Activated CD8-positive, alpha-beta memory T cell treated with anti-CD3 and anti-CD28 coated beads, Interleukin-2, amount 50 U/mL, for 4 hours (primary cell): ENCODE results near the gene PTPRG.

Source experiments
- DNase-seq: peaks from one replicate; pipeline ENCODE4 v3.0.0-alpha.2; 2020

Gene PTPRG

GRCh38 chr3:61841111-61841845 is 279.9 kb downstream of the PTPRG start:
- DNase-seq, result no peak

GRCh38 chr3:61841988-61842387 is 280.6 kb downstream of the PTPRG start:
- no peak for DNase-seq

GRCh38 chr3:61844346-61844745 is 283.0 kb downstream of the PTPRG start:
- DNase-seq, result no peak

- DNase-seq, result no peak
These were observed 285.1 kb downstream of the PTPRG start for GRCh38 chr3:61846488-61846887.

GRCh38 chr3:61847784-61848462 is 286.6 kb downstream of the PTPRG start:
- no peak for DNase-seq

- no peak for DNase-seq
These were observed 287.5 kb downstream of the PTPRG start for GRCh38 chr3:61848885-61849284.

- no peak for DNase-seq
These were observed 292.5 kb downstream of the PTPRG start for GRCh38 chr3:61853912-61854311.

GRCh38 chr3:61855211-61855610 is 293.8 kb downstream of the PTPRG start:
- no peak for DNase-seq

GRCh38 chr3:61857297-61857696 is 295.9 kb downstream of the PTPRG start:
- no peak for DNase-seq

GRCh38 chr3:61858054-61858453 is 296.7 kb downstream of the PTPRG start:
- DNase-seq, result no peak

GRCh38 chr3:61861410-61861809 is 300.0 kb downstream of the PTPRG start:
- DNase-seq, result no peak

GRCh38 chr3:61862614-61863289 is 301.4 kb downstream of the PTPRG start:
- DNase-seq, result no peak

- no peak for DNase-seq
These were observed 302.2 kb downstream of the PTPRG start for GRCh38 chr3:61863579-61863978.

- no peak for DNase-seq
These were observed 303.5 kb downstream of the PTPRG start for GRCh38 chr3:61864886-61865285.

GRCh38 chr3:61865466-61866152 is 304.2 kb downstream of the PTPRG start:
- no peak for DNase-seq

GRCh38 chr3:61866153-61866542 is 304.8 kb downstream of the PTPRG start:
- DNase-seq, result no peak

- no peak for DNase-seq
These were observed 305.6 kb downstream of the PTPRG start for GRCh38 chr3:61866961-61867461.

GRCh38 chr3:61868499-61868898 is 307.1 kb downstream of the PTPRG start:
- DNase-seq, result no peak

- no peak for DNase-seq
These were observed 308.0 kb downstream of the PTPRG start for GRCh38 chr3:61869371-61869770.

- DNase-seq, result no peak
These were observed 310.3 kb downstream of the PTPRG start for GRCh38 chr3:61871644-61872043.

GRCh38 chr3:61872077-61872706 is 310.8 kb downstream of the PTPRG start:
- DNase-seq, result no peak

GRCh38 chr3:61875046-61875844 is 313.9 kb downstream of the PTPRG start:
- DNase-seq, result no peak
